ENCODE results near the gene CHRNB4. TPM values are rescaled to one million over a fixed set of nuclear protein-coding genes. Genes with fewer than 3 reads are reported as not detected.

Gene CHRNB4, protein sequence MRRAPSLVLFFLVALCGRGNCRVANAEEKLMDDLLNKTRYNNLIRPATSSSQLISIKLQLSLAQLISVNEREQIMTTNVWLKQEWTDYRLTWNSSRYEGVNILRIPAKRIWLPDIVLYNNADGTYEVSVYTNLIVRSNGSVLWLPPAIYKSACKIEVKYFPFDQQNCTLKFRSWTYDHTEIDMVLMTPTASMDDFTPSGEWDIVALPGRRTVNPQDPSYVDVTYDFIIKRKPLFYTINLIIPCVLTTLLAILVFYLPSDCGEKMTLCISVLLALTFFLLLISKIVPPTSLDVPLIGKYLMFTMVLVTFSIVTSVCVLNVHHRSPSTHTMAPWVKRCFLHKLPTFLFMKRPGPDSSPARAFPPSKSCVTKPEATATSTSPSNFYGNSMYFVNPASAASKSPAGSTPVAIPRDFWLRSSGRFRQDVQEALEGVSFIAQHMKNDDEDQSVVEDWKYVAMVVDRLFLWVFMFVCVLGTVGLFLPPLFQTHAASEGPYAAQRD
- total RNA-seq (not detected), polyA plus RNA-seq (not detected)
- long read RNA-seq, donor 1 = 0 reads
- long read RNA-seq, donor 2 = 0 reads

DNA sequence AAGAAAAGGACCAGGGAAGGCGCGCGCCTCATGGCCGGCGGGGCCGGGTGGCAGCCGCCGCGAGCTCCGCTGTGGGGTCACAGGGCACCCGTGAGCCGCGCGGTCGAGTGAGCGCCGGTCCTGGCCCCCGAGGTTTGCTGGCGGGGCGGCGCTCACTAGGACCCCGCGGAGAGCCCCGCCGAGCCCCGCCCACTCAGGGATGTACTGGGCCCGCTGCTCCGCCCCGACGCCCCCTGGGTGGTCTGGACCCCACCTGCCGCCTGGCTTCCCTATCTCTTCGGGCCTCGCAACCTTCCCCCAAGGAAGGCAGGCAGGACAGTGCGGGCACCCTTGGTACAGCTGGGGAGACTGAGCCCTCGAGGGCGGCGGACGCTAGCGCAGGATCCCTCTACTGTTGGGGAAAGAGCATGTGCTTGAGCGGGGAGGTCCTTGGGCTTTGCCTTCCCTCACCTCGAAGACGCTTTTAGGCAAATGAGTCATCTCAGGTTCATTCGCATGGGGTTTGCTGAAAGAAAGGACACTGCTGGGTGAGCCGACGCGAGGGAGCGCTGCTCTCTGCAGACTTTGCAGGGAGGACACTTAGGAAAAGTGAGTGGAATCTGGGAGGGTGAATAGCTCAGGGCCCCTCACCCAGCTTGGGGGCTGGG, at the start of gene CHRNB4:
TSS of gene CHRNB4 (minus strand) at position 109 of the 647 bp plus-strand sequence. CDS start at position 32, 77 bp downstream.
- Histone ChIP-seq H3K4me1 (peaks cover 8% of the 10 kb centered on the region), H3K27me3 (ENCODE audit: insufficient read depth in 3 of 3, low read length in 2 of 3) (peaks cover 0 to 15% (median 4%) of the 10 kb centered on the region in 3 donors), H3K36me3 (ENCODE audit: insufficient read depth in 1 of 2, low read depth in 1 of 2) (no peaks in the 10 kb centered on the region), H3K4me3 (peak within 1 kb of the TSS; percentile 61), H3K9me3 (no peaks in the 10 kb centered on the region), H3K27ac (no peak within 1 kb of the TSS)
- intact Hi-C loops (cut with DNase I) = no loop called here
- ATAC-seq (peak; percentile 40 to 63 (median 50)), DNase-seq (no peak)
- WGBS, 3 donors = 20 to 32% (median 24%) methylated on average over 21 to 47 of the region's 47 CpGs
- TF ChIP-seq, protein P1, sequence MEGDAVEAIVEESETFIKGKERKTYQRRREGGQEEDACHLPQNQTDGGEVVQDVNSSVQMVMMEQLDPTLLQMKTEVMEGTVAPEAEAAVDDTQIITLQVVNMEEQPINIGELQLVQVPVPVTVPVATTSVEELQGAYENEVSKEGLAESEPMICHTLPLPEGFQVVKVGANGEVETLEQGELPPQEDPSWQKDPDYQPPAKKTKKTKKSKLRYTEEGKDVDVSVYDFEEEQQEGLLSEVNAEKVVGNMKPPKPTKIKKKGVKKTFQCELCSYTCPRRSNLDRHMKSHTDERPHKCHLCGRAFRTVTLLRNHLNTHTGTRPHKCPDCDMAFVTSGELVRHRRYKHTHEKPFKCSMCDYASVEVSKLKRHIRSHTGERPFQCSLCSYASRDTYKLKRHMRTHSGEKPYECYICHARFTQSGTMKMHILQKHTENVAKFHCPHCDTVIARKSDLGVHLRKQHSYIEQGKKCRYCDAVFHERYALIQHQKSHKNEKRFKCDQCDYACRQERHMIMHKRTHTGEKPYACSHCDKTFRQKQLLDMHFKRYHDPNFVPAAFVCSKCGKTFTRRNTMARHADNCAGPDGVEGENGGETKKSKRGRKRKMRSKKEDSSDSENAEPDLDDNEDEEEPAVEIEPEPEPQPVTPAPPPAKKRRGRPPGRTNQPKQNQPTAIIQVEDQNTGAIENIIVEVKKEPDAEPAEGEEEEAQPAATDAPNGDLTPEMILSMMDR (IDR thresholded peaks at IDR 0.05) = no peak

DNA sequence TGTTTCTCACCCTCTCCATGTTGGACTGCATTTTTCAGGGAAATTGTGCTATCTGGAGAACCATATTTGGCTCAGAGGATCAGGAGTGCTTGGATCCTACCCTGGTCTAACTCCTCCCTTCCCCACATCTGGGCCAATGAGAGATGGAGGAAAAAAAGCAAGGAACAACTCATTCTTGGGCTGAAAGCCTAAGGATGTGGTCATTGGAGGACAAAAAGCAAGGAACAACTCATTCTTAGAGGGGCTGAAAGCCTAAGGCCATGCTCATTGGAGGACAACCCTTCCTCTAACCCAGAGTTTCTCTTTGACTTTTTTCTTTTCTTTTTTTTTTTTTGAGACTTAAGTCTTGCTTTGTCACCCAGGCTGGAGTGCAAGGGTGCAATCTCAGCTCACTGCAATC, 48.6 kb upstream of the CHRNB4 start:
- no peak overlapping the region for H3K27ac ChIP-seq
- no peaks in the 10 kb centered on the region for H3K27me3 ChIP-seq (ENCODE audit: insufficient read depth in 3 of 3, low read length in 2 of 3)
- DNase-seq (no peak), ATAC-seq (no peak)
- H3K4me3 ChIP-seq = no peak overlapping the region
- no peaks in the 10 kb centered on the region for H3K36me3 ChIP-seq (ENCODE audit: insufficient read depth in 1 of 2, low read depth in 1 of 2)
- no peaks in the 10 kb centered on the region for H3K9me3 ChIP-seq
- intact Hi-C loops (cut with DNase I) = loop anchor here in 1 of 2 donors (5.0 kb wide), 1 partner anchor 742 kb away; no protein-coding TSS in a partner anchor
- peaks cover 4% of the 10 kb centered on the region for H3K4me1 ChIP-seq
- TF ChIP-seq, protein P1 (IDR thresholded peaks at IDR 0.05) = no peak

DNA sequence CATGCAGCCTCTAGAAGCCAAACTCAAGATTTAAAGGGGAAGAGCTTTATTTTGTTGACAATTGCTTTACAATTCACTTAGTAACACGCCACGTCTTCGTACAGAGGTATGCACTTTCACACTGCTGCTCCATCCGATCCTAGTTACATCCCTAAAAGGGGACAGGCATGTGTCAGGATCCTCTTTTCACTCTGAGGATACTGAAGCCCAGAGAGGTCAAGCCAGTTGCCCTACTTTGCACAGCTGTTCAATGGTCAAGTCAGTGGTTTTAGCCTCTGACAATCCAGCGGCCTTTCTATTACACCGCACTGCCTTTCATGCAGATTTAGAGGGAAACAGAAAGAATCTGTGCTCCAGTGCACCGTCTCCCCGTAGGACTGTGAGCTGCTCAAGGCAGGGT, 44.9 kb upstream of the CHRNB4 start:
- ATAC-seq (no peak), DNase-seq (no peak)
- no peak overlapping the region for H3K27ac ChIP-seq
- no peaks in the 10 kb centered on the region for H3K9me3 ChIP-seq
- no peak overlapping the region for H3K4me3 ChIP-seq
- no peaks in the 10 kb centered on the region for H3K27me3 ChIP-seq (ENCODE audit: insufficient read depth in 3 of 3, low read length in 2 of 3)
- peaks cover 4% of the 10 kb centered on the region for H3K4me1 ChIP-seq
- intact Hi-C loops (cut with DNase I) = no loop called here
- TF ChIP-seq, protein P1 (IDR thresholded peaks at IDR 0.05) = no peak
- H3K36me3 ChIP-seq (ENCODE audit: insufficient read depth in 1 of 2, low read depth in 1 of 2) = no peaks in the 10 kb centered on the region
- 63 to 79% (median 75%) methylated on average over 8 of the region's 8 CpGs for WGBS, 3 donors

DNA sequence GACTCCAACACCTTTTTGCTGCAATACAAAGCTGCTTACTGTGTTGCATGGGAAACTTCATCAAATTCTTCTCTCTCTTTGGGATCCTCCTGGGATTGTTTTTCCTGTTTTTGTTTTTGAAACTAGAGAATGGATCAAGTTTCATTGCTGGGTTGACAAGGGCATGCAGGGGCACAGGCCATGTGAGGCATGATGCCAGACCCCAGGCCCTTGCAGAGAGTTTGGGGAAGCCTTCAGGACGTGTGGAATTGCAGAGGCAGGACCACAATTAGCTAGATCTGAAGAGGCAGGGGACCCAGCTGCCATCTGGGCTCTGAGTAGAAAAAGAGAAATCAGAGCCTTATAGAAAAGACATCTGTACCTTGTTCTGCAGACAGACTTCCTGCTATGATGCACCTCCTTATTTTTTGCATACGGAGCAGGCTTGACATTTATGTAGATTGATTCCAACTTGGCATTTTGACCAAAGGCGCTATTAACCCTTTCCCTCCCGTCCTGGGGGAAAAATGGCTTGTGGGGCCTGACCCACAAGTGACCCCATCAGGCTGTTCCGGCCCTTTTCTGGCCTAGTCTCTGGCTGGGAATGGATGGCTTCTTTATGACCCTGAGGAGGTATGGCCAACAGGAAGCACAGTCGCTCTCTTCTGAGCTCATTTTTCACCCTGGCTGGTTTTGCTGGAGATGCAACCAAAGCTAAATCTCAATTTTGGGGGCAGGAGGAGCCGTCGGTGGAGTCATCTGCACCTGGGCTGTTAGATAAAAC, 44.3 kb upstream of the CHRNB4 start:
- Histone ChIP-seq H3K4me3 (no peak overlapping the region), H3K27me3 (ENCODE audit: insufficient read depth in 3 of 3, low read length in 2 of 3) (no peaks in the 10 kb centered on the region), H3K27ac (no peak overlapping the region), H3K36me3 (ENCODE audit: insufficient read depth in 1 of 2, low read depth in 1 of 2) (no peaks in the 10 kb centered on the region), H3K9me3 (no peaks in the 10 kb centered on the region), H3K4me1 (peaks cover 4% of the 10 kb centered on the region)
- 9 to 18% (median 16%) methylated on average over 8 of the region's 8 CpGs for WGBS, 3 donors
- intact Hi-C loops (cut with DNase I) = no loop called here
- DNase-seq (no peak), ATAC-seq (no peak)
- TF ChIP-seq, protein P1 (IDR thresholded peaks at IDR 0.05) = no peak
